ENCODE results near the gene HLF.

DNA sequence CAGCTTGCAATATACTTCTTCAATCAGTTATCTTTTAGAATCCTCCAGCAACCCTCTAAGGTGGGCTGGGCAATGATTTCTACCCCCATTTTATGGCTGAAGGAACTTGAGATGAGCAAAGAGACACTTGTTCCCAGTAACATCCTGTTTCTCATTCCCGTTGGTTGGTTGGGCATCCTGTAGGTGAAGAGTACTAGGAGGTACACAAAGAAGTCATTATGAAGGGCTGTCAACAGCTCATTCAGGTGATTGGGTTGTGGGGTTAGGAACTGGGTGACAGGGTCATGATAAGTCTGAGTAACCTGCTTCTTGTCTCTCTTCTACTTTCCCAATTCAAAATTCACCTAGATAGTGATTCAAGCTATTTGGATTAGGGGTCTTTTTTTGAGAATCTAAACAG is 80.4 kb downstream of the HLF start:
- TF ChIP-seq POLR2AphosphoS5 (IDR thresholded peaks at IDR 0.05; ENCODE audit: insufficient read depth, low read depth, low read length) (no peak), MYC (IDR thresholded peaks at IDR 0.05; ENCODE audit: low read depth, low read length) (no peak), POLR2A (IDR thresholded peaks at IDR 0.05; ENCODE audit: low read depth, low read length) (no peak), EZH2 (IDR thresholded peaks at IDR 0.05; ENCODE audit: borderline replicate concordance, low read depth, low read length, severe bottlenecking) (no peak), JUN (IDR thresholded peaks at IDR 0.05; ENCODE audit: borderline replicate concordance, insufficient read depth, insufficient read length, low read depth) (no peak), GATA2 (IDR thresholded peaks at IDR 0.05; ENCODE audit: insufficient read depth, insufficient read length, low read depth, low read length) (no peak), FOS (IDR thresholded peaks at IDR 0.05; ENCODE audit: borderline replicate concordance, insufficient read depth, low read length) (no peak)
- TF ChIP-seq, protein P1, sequence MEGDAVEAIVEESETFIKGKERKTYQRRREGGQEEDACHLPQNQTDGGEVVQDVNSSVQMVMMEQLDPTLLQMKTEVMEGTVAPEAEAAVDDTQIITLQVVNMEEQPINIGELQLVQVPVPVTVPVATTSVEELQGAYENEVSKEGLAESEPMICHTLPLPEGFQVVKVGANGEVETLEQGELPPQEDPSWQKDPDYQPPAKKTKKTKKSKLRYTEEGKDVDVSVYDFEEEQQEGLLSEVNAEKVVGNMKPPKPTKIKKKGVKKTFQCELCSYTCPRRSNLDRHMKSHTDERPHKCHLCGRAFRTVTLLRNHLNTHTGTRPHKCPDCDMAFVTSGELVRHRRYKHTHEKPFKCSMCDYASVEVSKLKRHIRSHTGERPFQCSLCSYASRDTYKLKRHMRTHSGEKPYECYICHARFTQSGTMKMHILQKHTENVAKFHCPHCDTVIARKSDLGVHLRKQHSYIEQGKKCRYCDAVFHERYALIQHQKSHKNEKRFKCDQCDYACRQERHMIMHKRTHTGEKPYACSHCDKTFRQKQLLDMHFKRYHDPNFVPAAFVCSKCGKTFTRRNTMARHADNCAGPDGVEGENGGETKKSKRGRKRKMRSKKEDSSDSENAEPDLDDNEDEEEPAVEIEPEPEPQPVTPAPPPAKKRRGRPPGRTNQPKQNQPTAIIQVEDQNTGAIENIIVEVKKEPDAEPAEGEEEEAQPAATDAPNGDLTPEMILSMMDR (IDR thresholded peaks at IDR 0.05; ENCODE audit: extremely low read depth in 1 of 2, insufficient read depth in 1 of 2, low read depth in 1 of 2, low read length in 2 of 2), result no peak
- TF ChIP-seq, protein P2, sequence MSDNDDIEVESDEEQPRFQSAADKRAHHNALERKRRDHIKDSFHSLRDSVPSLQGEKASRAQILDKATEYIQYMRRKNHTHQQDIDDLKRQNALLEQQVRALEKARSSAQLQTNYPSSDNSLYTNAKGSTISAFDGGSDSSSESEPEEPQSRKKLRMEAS (IDR thresholded peaks at IDR 0.05; ENCODE audit: insufficient read depth, insufficient read length), result no peak

Data from endothelial cell of umbilical vein (primary cell).